WTC11 (cell line): ENCODE results near the gene PIK3CB.

Experiments used
- ATF2 ChIP-seq: sonication (generic); formaldehyde crosslinking; IDR thresholded peaks from 2 replicates; pipeline ENCODE4 v1.8.1; 2022; ENCODE audit warnings: low read depth, missing genetic modification reagents, borderline replicate concordance
- ATF3 ChIP-seq: sonication (generic); formaldehyde crosslinking; conservative IDR thresholded peaks from 2 replicates; pipeline ENCODE4 v1.8.1; 2022; ENCODE audit warnings: mild to moderate bottlenecking, missing genetic modification reagents
- CBFB ChIP-seq: sonication (generic); formaldehyde crosslinking; IDR thresholded peaks from 2 replicates; pipeline ENCODE4 v1.8.1; 2022; ENCODE audit warnings: mild to moderate bottlenecking, low read depth, missing genetic modification reagents
- CREB1 ChIP-seq: sonication (generic); formaldehyde crosslinking; IDR thresholded peaks from 2 replicates; pipeline ENCODE4 v1.8.0; 2023; ENCODE audit warnings: mild to moderate bottlenecking, missing genetic modification reagents
- CTCF ChIP-seq: fragments of 200-600 bp; IDR thresholded peaks from 2 replicates; pipeline ENCODE4 v1.8.0; 2022; ENCODE audit warnings: antibody characterized with exemption
- NR2C2 ChIP-seq: sonication (generic); formaldehyde crosslinking; IDR thresholded peaks from 2 replicates; pipeline ENCODE4 v1.8.0; 2022; ENCODE audit warnings: mild to moderate bottlenecking, missing genetic modification reagents
- NR3C1 ChIP-seq: sonication (generic); formaldehyde crosslinking; conservative IDR thresholded peaks from 2 replicates; pipeline ENCODE4 v1.8.1; 2023; ENCODE audit warnings: low read depth, mild to moderate bottlenecking, missing genetic modification reagents
- PRDM15 ChIP-seq: sonication (generic); formaldehyde crosslinking; IDR thresholded peaks from 2 replicates; pipeline ENCODE4 v1.8.0; 2022; ENCODE audit warnings: missing genetic modification reagents
- SP1 ChIP-seq: sonication (generic); formaldehyde crosslinking; conservative IDR thresholded peaks from 2 replicates; pipeline ENCODE4 v1.8.1; 2022; ENCODE audit warnings: missing genetic modification reagents
- ZMAT4 ChIP-seq: fragments of 250-450 bp; sonication (Bioruptor Pico); IDR thresholded peaks from 2 replicates; pipeline ENCODE4 v1.9.0; 2021; ENCODE audit warnings: mild to moderate bottlenecking
- ZNF232 ChIP-seq: sonication (generic); formaldehyde crosslinking; IDR thresholded peaks from 2 replicates; pipeline ENCODE4 v1.8.0; 2022; ENCODE audit warnings: mild to moderate bottlenecking, missing genetic modification reagents
- ZNF281 ChIP-seq: sonication (generic); formaldehyde crosslinking; IDR thresholded peaks from 2 replicates; pipeline ENCODE4 v1.8.0; 2023; ENCODE audit warnings: mild to moderate bottlenecking, missing genetic modification reagents

- TF ChIP-seq ZMAT4 (no peak), CTCF (no peak), ZNF232 (CRISPR knock-in tag) (no peak), NR2C2 (CRISPR knock-in tag) (no peak), SP1 (no peak), ATF2 (no peak), ZNF281 (no peak), CREB1 (CRISPR knock-in tag) (no peak), PRDM15 (no peak), NR3C1 (CRISPR knock-in tag) (no peak), CBFB (CRISPR knock-in tag) (no peak), ATF3 (CRISPR knock-in tag) (no peak)
Observed at GRCh38 chr3:138687236-138687635, 147.5 kb downstream of the PIK3CB start.
